ENCODE data around the gene YEATS2.

DNA sequence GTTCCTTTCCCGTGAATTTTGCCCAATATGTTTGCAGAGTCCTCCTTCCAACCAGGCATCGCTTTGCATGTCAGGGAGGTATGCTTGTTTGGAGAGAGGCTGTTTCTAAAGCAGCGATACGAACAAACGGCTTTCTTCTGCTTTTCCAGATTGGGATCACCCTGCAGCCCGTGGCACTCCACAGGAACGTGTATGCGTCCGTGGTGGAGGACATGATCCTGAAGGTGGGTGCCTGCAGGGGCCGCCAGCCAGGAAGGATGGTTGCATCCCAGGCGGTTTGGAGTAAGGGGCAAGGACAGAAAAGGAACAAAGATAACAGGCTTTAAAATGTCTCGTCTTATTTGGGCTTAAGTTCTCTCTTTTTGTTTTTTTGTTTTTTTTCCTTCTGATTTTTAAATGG is 110.3 kb downstream of the YEATS2 start:
- TF ChIP-seq, protein P1, sequence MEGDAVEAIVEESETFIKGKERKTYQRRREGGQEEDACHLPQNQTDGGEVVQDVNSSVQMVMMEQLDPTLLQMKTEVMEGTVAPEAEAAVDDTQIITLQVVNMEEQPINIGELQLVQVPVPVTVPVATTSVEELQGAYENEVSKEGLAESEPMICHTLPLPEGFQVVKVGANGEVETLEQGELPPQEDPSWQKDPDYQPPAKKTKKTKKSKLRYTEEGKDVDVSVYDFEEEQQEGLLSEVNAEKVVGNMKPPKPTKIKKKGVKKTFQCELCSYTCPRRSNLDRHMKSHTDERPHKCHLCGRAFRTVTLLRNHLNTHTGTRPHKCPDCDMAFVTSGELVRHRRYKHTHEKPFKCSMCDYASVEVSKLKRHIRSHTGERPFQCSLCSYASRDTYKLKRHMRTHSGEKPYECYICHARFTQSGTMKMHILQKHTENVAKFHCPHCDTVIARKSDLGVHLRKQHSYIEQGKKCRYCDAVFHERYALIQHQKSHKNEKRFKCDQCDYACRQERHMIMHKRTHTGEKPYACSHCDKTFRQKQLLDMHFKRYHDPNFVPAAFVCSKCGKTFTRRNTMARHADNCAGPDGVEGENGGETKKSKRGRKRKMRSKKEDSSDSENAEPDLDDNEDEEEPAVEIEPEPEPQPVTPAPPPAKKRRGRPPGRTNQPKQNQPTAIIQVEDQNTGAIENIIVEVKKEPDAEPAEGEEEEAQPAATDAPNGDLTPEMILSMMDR (conservative IDR thresholded peaks at IDR 0.05 in 1 of 2, IDR thresholded peaks at IDR 0.05 in 1 of 2; ENCODE audit: low read depth in 1 of 2, low read length in 2 of 2) = no peak
- TF ChIP-seq EZH2 (IDR thresholded peaks at IDR 0.05; ENCODE audit: low read length, missing control alignments) = no peak
